H1 (cell line): ENCODE data around the gene GDF2. TPM values are rescaled to one million over a fixed set of nuclear protein-coding genes. Genes with fewer than 3 reads are reported as not detected.

Experiments used
- ASH2L ChIP-seq: fragments of 200-600, 300-600 bp; sonication (generic); IDR thresholded peaks from one replicate; pipeline ENCODE4 v1.7.1; 2017; ENCODE audit warnings: low read length
- CEBPB ChIP-seq: IDR thresholded peaks from 2 replicates; pipeline ENCODE4 v1.6.1; 2012; ENCODE audit warnings: low read depth, low read length
- EZH2 ChIP-seq: fragments of 200-600 bp; sonication (generic); IDR thresholded peaks from 2 replicates; pipeline ENCODE4 v1.7.1; 2012; ENCODE audit warnings: low read depth, mild to moderate bottlenecking, moderate library complexity, low read length, inconsistent platforms; ENCODE audit not compliant: severe bottlenecking
- TBP ChIP-seq: IDR thresholded peaks from 2 replicates; pipeline ENCODE4 v1.6.1; 2011; ENCODE audit warnings: low read depth, low read length, improper control_type of control experiment
- polyA plus RNA-seq, 7 experiments: library from polyadenylated mRNA; depleted of rRNA in 3 of 7; stranded (reverse) in 5 of 7; unstranded in 2 of 7; fragments of >200 nt in 5 of 7; fragments of 200-250 nt in 2 of 7; gene quantifications; 1 replicate in 5 of 7; 2 replicates in 1 of 7; 4 replicates in 1 of 7; pipeline versions ENCODE4 v1.2.1 to v1.2.3, GENCODE V29; 2011 to 2013; ENCODE audit warnings: missing spikeins in 2 of 7, mixed read lengths in 2 of 7
- total RNA-seq: library from RNA; stranded (reverse); fragmentation: NEBNext Ultra II Directional; extraction: Animal tissue kit (Norgen Biotek cat#: 25700); gene quantifications from 2 replicates; pipeline ENCODE4 v1.2.1, GENCODE V29; 2021

Gene GDF2
- total and polyA plus RNA-seq, 2 of the 8 experiments (the other 6 are each of a cell fraction or from before 2014, with no cell fraction given) = not detected

GRCh38 chr10:47316131-47316530 lies 6.1 kb upstream of the GDF2 start (continued):
- TF ChIP-seq TBP = no peak
- no peak for TF ChIP-seq ASH2L
- TF ChIP-seq EZH2 = no peak
- no peak for TF ChIP-seq CEBPB
- TF ChIP-seq, all 59 proteins: peak for 0
